Stomach (tissue), 4 donors: Measurements from ENCODE around the gene PEX26.

ENCODE experiments used
- CTCF ChIP-seq, 7 experiments: fragments of 450-650 bp in 4 of 7; fragments of 200-600 bp in 3 of 7; sonication (generic) in 3 of 7; IDR thresholded peaks; one replicate each; pipeline ENCODE4 v1.5.1; 2016 to 2019; ENCODE audit warnings: antibody characterized with exemption in 7 of 7, control low read depth in 2 of 7, mild to moderate bottlenecking in 1 of 7
- POLR2AphosphoS5 ChIP-seq, 3 donors: sonication (generic); formaldehyde crosslinking; IDR thresholded peaks; one replicate each; pipeline ENCODE4 v1.6.1; 2016; ENCODE audit warnings: antibody characterized with exemption in 3 of 3

GRCh38 chr22:18059991-18060390, 17.8 kb upstream of the PEX26 start:
- TF ChIP-seq CTCF (IDR thresholded peaks at IDR 0.05) (no peak), POLR2AphosphoS5 (IDR thresholded peaks at IDR 0.05) (no peak)
